HPDE6-E6E7 (cell line): ENCODE data around the gene SNCAIP.
A peak's percentile ranks its signal among the peaks of the same experiment; 100 is the strongest.

Experiments used
- DNase-seq: peaks from one replicate; pipeline ENCODE4 v3.0.0; 2011; ENCODE audit warnings: missing footprints; ENCODE audit errors: extremely low spot score

The SNCAIP gene

GRCh38 chr5:122499585-122499984 is 187.5 kb downstream of the SNCAIP start:
- DNase-seq: no peak

DNA sequence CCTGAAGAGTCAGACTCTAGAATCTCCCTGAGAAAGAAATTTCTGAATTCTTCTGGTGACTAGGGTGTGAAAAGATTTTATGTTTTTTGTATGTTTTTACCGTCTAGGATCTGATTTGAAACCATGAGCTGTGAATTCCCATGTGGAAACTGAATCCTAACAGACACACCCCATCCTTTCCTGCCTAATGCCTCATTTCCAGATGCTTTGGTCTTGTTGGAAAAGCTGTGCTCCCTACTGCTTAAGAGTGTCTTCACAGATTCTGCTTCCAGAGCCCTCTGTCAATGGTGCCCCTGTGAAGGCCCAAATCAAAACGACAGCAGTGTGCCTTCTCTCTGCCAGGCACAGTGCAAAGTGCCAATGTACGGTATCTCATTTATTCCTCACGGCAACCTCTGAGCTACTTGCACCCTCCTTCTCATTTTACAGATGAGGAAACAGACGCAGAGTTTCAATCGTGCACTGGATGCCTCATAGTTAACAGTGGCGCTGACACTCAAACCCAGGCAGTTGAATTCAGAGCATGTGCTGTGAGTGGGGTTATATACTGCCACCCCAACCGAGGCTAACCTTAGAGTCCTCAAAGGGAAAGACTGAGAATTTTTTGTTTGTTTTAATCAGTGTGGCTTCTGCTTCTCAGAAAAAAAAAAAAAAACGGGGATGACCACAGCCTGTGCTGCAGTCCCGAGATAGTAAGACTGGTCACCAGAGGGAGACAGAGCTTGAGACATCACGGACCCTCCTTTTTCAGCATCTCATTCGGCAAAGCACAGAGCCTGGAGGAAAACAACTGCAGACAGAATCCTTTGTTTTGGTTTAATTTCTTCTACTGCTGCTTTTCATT is 188.4 kb downstream of the SNCAIP start:
- DNase-seq: peak; percentile 53

- DNase-seq: no peak
Observed at GRCh38 chr5:122501089-122501435, 189.0 kb downstream of the SNCAIP start.

DNA sequence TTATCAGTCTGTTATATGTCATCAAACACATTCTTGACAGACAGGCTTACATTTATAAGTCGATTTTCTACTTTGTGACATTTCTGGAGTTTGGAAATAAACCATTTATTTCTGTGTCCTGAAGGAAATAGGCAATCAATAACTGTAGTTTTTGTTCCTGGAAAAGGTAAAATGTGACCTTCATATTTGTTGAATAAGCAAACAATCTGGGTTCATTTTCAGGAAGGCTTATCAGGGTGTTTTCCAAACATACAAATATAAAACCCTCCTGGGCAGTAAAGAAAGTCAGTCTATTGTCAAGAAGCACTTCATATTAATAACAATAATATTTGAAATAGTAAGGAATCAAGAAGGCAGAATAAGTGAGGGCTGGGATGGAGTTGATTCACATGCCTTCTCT is 195.0 kb downstream of the SNCAIP start:
- no peak for DNase-seq

- no peak for DNase-seq
Observed at GRCh38 chr5:122507581-122507980, 195.5 kb downstream of the SNCAIP start.

DNA sequence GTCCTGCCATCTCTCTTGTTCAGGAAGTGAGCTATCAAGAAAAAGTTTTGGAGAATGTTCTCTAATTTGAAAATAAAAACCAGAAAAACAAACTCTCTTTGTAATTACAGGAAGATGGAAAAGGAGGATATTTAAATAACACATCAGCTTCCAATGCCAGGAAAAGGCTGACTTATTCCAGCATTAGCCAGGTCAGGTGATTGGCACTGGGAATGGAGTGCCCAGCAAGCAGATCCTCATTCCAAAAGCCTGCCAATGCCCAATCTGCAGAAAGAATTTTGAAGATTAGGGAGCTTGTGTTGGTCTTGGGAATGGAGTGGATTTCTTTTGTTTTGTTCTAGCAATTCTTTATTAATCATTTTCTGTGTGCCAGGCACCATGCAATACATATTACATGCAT is 196.6 kb downstream of the SNCAIP start:
- DNase-seq: no peak
